ENCODE data around the gene RPA4. TPM values are rescaled to one million over a fixed set of nuclear protein-coding genes. Genes with fewer than 3 reads are reported as not detected.

Gene RPA4
- polyA plus RNA-seq, 1 donor (not counting 4 experiments of a cell fraction or from before 2014, with no cell fraction given), result 0.30 TPM

DNA sequence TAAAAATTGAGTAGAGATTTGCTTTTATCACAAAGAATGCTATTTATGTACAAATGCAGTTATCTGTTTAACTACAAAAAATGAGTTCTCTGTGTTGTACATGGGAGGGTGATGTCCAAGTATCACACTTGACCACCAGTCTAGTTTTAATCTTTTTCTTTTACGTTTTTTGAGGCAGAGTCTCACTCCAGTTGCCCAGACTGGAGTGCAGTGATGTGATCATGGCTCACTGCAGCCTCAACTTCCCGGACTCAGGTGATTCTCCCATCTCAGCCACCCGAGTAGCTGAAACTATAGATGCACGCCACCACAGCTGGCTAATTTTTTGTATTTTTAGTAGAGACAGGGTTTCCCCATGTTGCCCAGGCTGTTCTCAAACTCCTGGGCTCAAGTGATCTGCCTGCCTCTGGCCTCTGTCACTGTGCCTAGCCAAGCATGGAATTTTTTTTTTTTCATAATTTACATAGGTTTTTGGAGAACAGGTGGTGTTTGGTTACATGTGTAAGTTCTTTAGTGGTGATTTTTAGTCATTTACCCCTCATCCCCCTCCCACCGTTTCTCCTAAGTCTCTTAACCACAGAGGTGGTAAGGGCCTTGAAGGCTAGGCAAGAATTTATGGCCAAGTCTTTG lies 47.9 kb upstream of the RPA4 start:
- H4K20me1 ChIP-seq (ENCODE audit: control insufficient read depth, extremely low read depth, insufficient read depth, low read length), result no peaks in the 10 kb centered on the region
- peaks cover 5% of the 10 kb centered on the region for H3K4me1 ChIP-seq (ENCODE audit: control insufficient read depth, extremely low read depth, insufficient read depth, low read length)
- H3K9me1 ChIP-seq (ENCODE audit: control insufficient read depth, extremely low read depth, insufficient read depth, low read length), result no peaks in the 10 kb centered on the region
- no peak overlapping the region for H3K4me3 ChIP-seq (ENCODE audit: control insufficient read depth in 2 of 3, extremely low read depth in 1 of 3, insufficient read depth in 2 of 3, low read depth in 1 of 3, low read length in 3 of 3)
- H3K9me3 ChIP-seq (ENCODE audit: control insufficient read depth, low read depth, low read length), result no peaks in the 10 kb centered on the region
- FAIRE-seq (no peak), DNase-seq (ENCODE audit: low read depth, low spot score) (no peak)
- no peaks in the 10 kb centered on the region for H3K79me2 ChIP-seq (ENCODE audit: control insufficient read depth, insufficient read depth, low read length)
- H2AFZ ChIP-seq (ENCODE audit: control insufficient read depth, low read length), result no peak overlapping the region
- dilution Hi-C loops (cut with MboI; ENCODE audit: extremely low pct_ligation_motif_present, low sequenced_read_pairs), result no loop called here
- H3K9ac ChIP-seq (ENCODE audit: control insufficient read depth, extremely low read depth, insufficient read depth, low read length), result no peak overlapping the region
- H3K27me3 ChIP-seq (ENCODE audit: control insufficient read depth, extremely low read depth, insufficient read depth, low read length), result no peaks in the 10 kb centered on the region
- H3K4me2 ChIP-seq (ENCODE audit: control insufficient read depth, extremely low read depth, insufficient read depth, low read depth, low read length), result no peak overlapping the region
- no peaks in the 10 kb centered on the region for H3K36me3 ChIP-seq (ENCODE audit: control insufficient read depth in 2 of 2, extremely low read depth in 1 of 2, insufficient read depth in 2 of 2, low read length in 2 of 2)
- TF ChIP-seq EZH2 (IDR thresholded peaks at IDR 0.05; ENCODE audit: low read length), result no peak
- TF ChIP-seq, protein P1, sequence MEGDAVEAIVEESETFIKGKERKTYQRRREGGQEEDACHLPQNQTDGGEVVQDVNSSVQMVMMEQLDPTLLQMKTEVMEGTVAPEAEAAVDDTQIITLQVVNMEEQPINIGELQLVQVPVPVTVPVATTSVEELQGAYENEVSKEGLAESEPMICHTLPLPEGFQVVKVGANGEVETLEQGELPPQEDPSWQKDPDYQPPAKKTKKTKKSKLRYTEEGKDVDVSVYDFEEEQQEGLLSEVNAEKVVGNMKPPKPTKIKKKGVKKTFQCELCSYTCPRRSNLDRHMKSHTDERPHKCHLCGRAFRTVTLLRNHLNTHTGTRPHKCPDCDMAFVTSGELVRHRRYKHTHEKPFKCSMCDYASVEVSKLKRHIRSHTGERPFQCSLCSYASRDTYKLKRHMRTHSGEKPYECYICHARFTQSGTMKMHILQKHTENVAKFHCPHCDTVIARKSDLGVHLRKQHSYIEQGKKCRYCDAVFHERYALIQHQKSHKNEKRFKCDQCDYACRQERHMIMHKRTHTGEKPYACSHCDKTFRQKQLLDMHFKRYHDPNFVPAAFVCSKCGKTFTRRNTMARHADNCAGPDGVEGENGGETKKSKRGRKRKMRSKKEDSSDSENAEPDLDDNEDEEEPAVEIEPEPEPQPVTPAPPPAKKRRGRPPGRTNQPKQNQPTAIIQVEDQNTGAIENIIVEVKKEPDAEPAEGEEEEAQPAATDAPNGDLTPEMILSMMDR (optimal IDR thresholded peaks at IDR 0.05 in 1 of 3, IDR thresholded peaks at IDR 0.05 in 1 of 3, conservative IDR thresholded peaks at IDR 0.05 in 1 of 3; ENCODE audit: extremely low read depth in 1 of 3, insufficient read depth in 2 of 3, low read length in 3 of 3), result no peak
- no peak overlapping the region for H3K27ac ChIP-seq (ENCODE audit: control insufficient read depth, insufficient read depth, low read length)

DNA sequence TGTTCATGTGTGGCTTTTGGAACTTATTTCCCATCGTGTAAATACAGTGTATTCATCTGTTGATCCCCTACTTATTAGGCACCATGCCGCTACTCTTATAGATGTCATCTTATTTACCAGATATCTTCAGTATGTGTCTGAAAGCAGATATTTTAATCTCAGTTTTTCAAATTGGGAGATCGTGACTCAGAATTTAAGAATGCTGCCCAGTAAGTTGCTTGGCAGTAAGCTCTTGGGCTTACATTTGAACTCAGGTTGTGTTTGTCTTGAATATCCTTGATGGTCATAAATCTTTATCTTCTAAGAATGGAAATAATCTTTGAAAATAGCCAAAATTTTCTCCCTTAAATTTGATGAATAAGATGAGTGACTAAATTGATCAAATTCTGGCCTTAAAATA lies 45.9 kb upstream of the RPA4 start:
- H3K4me1 ChIP-seq (ENCODE audit: control insufficient read depth, extremely low read depth, insufficient read depth, low read length), result peaks cover 5% of the 10 kb centered on the region
- H4K20me1 ChIP-seq (ENCODE audit: control insufficient read depth, extremely low read depth, insufficient read depth, low read length), result no peaks in the 10 kb centered on the region
- no peak overlapping the region for H2AFZ ChIP-seq (ENCODE audit: control insufficient read depth, low read length)
- H3K9ac ChIP-seq (ENCODE audit: control insufficient read depth, extremely low read depth, insufficient read depth, low read length), result no peak overlapping the region
- H3K27me3 ChIP-seq (ENCODE audit: control insufficient read depth, extremely low read depth, insufficient read depth, low read length), result no peaks in the 10 kb centered on the region
- dilution Hi-C loops (cut with MboI; ENCODE audit: extremely low pct_ligation_motif_present, low sequenced_read_pairs), result no loop called here
- FAIRE-seq (no peak), DNase-seq (ENCODE audit: low read depth, low spot score) (no peak)
- H3K27ac ChIP-seq (ENCODE audit: control insufficient read depth, insufficient read depth, low read length), result no peak overlapping the region
- no peaks in the 10 kb centered on the region for H3K9me1 ChIP-seq (ENCODE audit: control insufficient read depth, extremely low read depth, insufficient read depth, low read length)
- no peaks in the 10 kb centered on the region for H3K79me2 ChIP-seq (ENCODE audit: control insufficient read depth, insufficient read depth, low read length)
- TF ChIP-seq, protein P1 (optimal IDR thresholded peaks at IDR 0.05 in 1 of 3, IDR thresholded peaks at IDR 0.05 in 1 of 3, conservative IDR thresholded peaks at IDR 0.05 in 1 of 3; ENCODE audit: extremely low read depth in 1 of 3, insufficient read depth in 2 of 3, low read length in 3 of 3), result no peak
- no peak for TF ChIP-seq EZH2 (IDR thresholded peaks at IDR 0.05; ENCODE audit: low read length)
- no peaks in the 10 kb centered on the region for H3K36me3 ChIP-seq (ENCODE audit: control insufficient read depth in 2 of 2, extremely low read depth in 1 of 2, insufficient read depth in 2 of 2, low read length in 2 of 2)
- H3K9me3 ChIP-seq (ENCODE audit: control insufficient read depth, low read depth, low read length), result no peaks in the 10 kb centered on the region
- no peak overlapping the region for H3K4me2 ChIP-seq (ENCODE audit: control insufficient read depth, extremely low read depth, insufficient read depth, low read depth, low read length)
- no peak overlapping the region for H3K4me3 ChIP-seq (ENCODE audit: control insufficient read depth in 2 of 3, extremely low read depth in 1 of 3, insufficient read depth in 2 of 3, low read depth in 1 of 3, low read length in 3 of 3)

Data from keratinocyte (primary cell).